Measurements from ENCODE around the gene SF3B5.
"Not testable (repeated sequence)": the region's sequence is repeated elsewhere in the genome, so short reads cannot be mapped to it uniquely, and the experiment has no call there.

The SF3B5 gene

DNA sequence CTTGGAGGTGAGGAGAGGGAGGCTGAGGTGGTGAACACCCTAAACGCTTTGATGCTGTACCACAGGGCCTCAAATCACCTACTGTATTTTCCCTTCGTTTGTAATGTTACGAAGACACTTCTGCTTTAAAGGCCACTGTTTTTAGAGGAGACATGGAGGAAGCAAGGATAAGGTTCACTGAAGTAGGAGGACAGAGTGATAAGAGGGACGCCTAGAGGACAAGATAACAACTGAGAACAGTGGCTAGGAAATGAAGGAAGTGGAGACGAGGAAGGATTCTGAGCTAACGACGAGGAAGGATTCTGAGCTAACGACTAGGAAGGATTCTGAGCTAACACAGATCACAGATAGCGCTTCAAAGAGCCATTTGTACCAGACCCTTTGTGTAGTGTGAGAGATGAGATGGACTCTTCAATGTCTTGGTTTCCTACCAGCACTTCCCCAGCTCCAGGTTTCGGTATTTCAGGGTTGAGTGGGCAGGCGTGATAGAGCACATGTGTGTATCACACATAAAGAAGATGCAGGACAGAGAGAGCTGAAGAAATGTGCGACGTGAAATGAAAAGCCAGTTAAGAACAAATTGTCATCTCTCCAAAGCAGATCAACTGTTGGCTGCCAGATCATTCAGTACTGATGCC, 7.5 kb downstream of the SF3B5 start:
- Histone ChIP-seq H3K36me3 (ENCODE audit: insufficient read depth, low read length) (no peaks in the 10 kb centered on the region), H3K4me1 (ENCODE audit: insufficient read depth, low read length) (no peaks in the 10 kb centered on the region), H3K9me3 (ENCODE audit: control insufficient read depth, insufficient read depth, low read length) (no peaks in the 10 kb centered on the region), H3K9ac (ENCODE audit: low read depth, low read length) (no peak overlapping the region)

DNA sequence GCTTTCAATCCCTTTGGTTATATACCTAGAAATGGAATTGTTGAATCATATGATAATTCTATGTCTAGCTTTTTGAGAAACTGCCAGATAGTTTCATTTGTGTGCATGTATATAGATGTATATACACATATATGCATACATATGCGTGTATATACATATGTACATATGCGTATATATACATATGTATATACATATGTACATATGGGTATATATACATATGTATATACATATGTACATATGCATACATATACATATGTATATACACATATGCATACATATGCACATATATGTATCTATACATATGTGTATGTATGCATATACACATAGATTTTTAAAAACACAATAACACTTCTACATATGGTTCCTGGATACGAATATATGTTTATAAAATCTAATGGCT, 8.4 kb downstream of the SF3B5 start:
- H3K36me3 ChIP-seq (ENCODE audit: insufficient read depth, low read length), result no peaks in the 10 kb centered on the region
- no peaks in the 10 kb centered on the region for H3K9me3 ChIP-seq (ENCODE audit: control insufficient read depth, insufficient read depth, low read length)
- no peak overlapping the region for H3K9ac ChIP-seq (ENCODE audit: low read depth, low read length)
- H3K4me1 ChIP-seq (ENCODE audit: insufficient read depth, low read length), result no peaks in the 10 kb centered on the region

- H3K36me3 ChIP-seq (ENCODE audit: insufficient read depth, low read length), result no peaks in the 10 kb centered on the region
Observed at GRCh38 chr6:144083172-144083571, 12.2 kb downstream of the SF3B5 start.

DNA sequence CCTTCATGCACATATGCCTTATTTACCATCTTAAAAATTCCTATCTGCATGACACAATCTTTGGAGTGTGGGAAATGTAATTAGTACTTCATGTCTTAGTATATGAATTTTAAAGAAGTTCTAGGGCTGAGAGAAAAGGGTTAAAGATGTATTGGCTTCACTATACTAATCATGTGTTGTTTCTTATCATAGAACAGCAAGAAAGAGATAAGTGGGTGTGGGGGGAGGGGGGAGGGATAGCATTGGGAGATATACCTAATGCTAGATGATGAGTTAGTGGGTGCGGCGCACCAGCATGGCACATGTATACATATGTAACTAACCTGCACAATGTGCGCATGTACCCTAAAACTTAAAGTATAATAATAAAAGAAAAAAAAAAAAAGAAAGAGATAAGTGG, 13.0 kb downstream of the SF3B5 start:
- H3K9ac ChIP-seq (ENCODE audit: low read depth, low read length); H3K9me3 ChIP-seq (ENCODE audit: control insufficient read depth, insufficient read depth, low read length); H3K4me1 ChIP-seq (ENCODE audit: insufficient read depth, low read length); H3K36me3 ChIP-seq (ENCODE audit: insufficient read depth, low read length): not testable (repeated sequence)

More at GRCh38 chr6:144083172-144083571, 12.2 kb downstream of the SF3B5 start:
- Histone ChIP-seq H3K9ac (ENCODE audit: low read depth, low read length) (no peak overlapping the region), H3K4me1 (ENCODE audit: insufficient read depth, low read length) (no peaks in the 10 kb centered on the region), H3K9me3 (ENCODE audit: control insufficient read depth, insufficient read depth, low read length) (no peaks in the 10 kb centered on the region)

GRCh38 chr6:144077871-144078270, 17.5 kb downstream of the SF3B5 start:
- H3K9me3 ChIP-seq (ENCODE audit: control insufficient read depth, insufficient read depth, low read length), result no peaks in the 10 kb centered on the region
- no peak overlapping the region for H3K9ac ChIP-seq (ENCODE audit: low read depth, low read length)
- H3K36me3 ChIP-seq (ENCODE audit: insufficient read depth, low read length), result no peaks in the 10 kb centered on the region
- H3K4me1 ChIP-seq (ENCODE audit: insufficient read depth, low read length), result no peaks in the 10 kb centered on the region

- Histone ChIP-seq H3K9me3 (ENCODE audit: control insufficient read depth, insufficient read depth, low read length) (no peaks in the 10 kb centered on the region), H3K36me3 (ENCODE audit: insufficient read depth, low read length) (no peaks in the 10 kb centered on the region), H3K9ac (ENCODE audit: low read depth, low read length) (no peak overlapping the region), H3K4me1 (ENCODE audit: insufficient read depth, low read length) (no peaks in the 10 kb centered on the region)
Observed at GRCh38 chr6:144075875-144076274, 19.5 kb downstream of the SF3B5 start.

- Histone ChIP-seq H3K9ac (ENCODE audit: low read depth, low read length) (no peak overlapping the region), H3K36me3 (ENCODE audit: insufficient read depth, low read length) (no peaks in the 10 kb centered on the region), H3K4me1 (ENCODE audit: insufficient read depth, low read length) (no peaks in the 10 kb centered on the region), H3K9me3 (ENCODE audit: control insufficient read depth, insufficient read depth, low read length) (no peaks in the 10 kb centered on the region)
Observed at GRCh38 chr6:144075187-144075586, 20.2 kb downstream of the SF3B5 start.

- no peaks in the 10 kb centered on the region for H3K4me1 ChIP-seq (ENCODE audit: insufficient read depth, low read length)
- no peaks in the 10 kb centered on the region for H3K36me3 ChIP-seq (ENCODE audit: insufficient read depth, low read length)
- no peak overlapping the region for H3K9ac ChIP-seq (ENCODE audit: low read depth, low read length)
- no peaks in the 10 kb centered on the region for H3K9me3 ChIP-seq (ENCODE audit: control insufficient read depth, insufficient read depth, low read length)
Observed at GRCh38 chr6:144073024-144073423, 22.3 kb downstream of the SF3B5 start.

DNA sequence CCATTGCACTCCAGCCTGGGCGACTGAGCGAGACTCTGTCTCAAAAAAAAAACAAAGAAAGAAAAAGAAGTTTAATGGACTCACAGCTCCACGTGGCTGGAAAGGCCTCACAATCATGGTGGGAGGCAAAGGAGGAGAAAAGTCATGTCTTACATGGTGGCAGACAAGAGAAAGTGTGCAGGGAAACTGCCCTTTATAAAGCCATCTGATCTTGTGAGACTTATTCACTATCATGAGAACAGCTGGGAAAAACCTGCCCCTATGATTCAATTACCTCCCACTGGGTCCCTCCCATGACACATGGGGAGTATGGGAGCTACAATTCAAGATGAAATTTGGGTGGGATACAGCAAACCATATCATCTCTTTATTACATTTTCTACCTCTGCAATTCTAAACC, 25.9 kb downstream of the SF3B5 start:
- Histone ChIP-seq H3K9ac (ENCODE audit: low read depth, low read length) (no peak overlapping the region), H3K36me3 (ENCODE audit: insufficient read depth, low read length) (no peaks in the 10 kb centered on the region), H3K9me3 (ENCODE audit: control insufficient read depth, insufficient read depth, low read length) (no peaks in the 10 kb centered on the region), H3K4me1 (ENCODE audit: insufficient read depth, low read length) (no peaks in the 10 kb centered on the region; the same call in 1 of the 2 replicates)

DNA sequence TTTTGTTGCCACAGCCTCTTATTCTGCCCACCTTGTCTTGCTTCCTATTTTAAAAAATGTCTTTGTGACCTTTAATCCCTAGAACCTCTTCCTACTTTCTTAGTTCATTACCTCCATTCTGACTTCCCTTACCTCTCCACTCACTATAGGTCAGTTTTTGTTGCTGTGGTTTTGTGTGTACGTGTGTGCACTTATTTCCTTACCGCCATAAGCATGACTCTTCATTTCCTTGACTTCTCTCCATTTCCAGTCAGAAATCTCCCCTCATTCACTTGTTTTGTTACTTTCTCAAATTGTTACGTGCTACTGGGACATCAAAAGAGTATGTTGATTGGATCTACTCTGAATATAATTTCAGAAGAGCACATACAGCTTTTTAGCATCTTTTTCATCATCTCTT, 26.6 kb downstream of the SF3B5 start:
- no peaks in the 10 kb centered on the region; the same call in 1 of the 2 replicates for H3K4me1 ChIP-seq (ENCODE audit: insufficient read depth, low read length)
- H3K9ac ChIP-seq (ENCODE audit: low read depth, low read length), result no peak overlapping the region
- H3K9me3 ChIP-seq (ENCODE audit: control insufficient read depth, insufficient read depth, low read length), result no peaks in the 10 kb centered on the region
- no peaks in the 10 kb centered on the region for H3K36me3 ChIP-seq (ENCODE audit: insufficient read depth, low read length)

- H3K9me3 ChIP-seq (ENCODE audit: control insufficient read depth, insufficient read depth, low read length), result no peaks in the 10 kb centered on the region
- H3K4me1 ChIP-seq (ENCODE audit: insufficient read depth, low read length), result peaks cover under 1% of the 10 kb centered on the region; the same call in 1 of the 2 replicates
- H3K36me3 ChIP-seq (ENCODE audit: insufficient read depth, low read length), result no peaks in the 10 kb centered on the region
- H3K9ac ChIP-seq (ENCODE audit: low read depth, low read length), result no peak overlapping the region
Observed at GRCh38 chr6:144066741-144067484, 28.5 kb downstream of the SF3B5 start.

DNA sequence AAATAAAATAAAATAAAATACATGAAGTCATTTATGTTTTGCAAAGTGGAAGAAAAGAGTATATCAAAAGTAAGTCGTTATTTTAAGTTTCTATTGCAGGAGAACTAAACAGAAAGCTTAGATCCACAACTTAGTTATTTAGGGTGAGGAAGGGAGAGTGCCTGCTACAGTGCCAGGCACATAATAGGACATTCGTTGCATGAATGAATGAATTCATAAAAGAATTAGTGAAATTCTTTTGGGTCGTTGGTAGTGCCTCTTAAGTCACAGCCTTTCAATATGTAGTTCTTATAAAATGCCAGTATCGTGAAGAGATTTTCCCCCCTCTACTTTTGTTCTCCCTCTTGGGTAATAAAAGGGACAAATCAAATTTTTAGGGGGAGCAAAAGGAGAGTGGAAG, 29.1 kb downstream of the SF3B5 start:
- Histone ChIP-seq H3K36me3 (ENCODE audit: insufficient read depth, low read length) (no peaks in the 10 kb centered on the region), H3K4me1 (ENCODE audit: insufficient read depth, low read length) (peaks cover 5% of the 10 kb centered on the region; the same call in 1 of the 2 replicates), H3K9me3 (ENCODE audit: control insufficient read depth, insufficient read depth, low read length) (no peaks in the 10 kb centered on the region), H3K9ac (ENCODE audit: low read depth, low read length) (no peak overlapping the region)

DNA sequence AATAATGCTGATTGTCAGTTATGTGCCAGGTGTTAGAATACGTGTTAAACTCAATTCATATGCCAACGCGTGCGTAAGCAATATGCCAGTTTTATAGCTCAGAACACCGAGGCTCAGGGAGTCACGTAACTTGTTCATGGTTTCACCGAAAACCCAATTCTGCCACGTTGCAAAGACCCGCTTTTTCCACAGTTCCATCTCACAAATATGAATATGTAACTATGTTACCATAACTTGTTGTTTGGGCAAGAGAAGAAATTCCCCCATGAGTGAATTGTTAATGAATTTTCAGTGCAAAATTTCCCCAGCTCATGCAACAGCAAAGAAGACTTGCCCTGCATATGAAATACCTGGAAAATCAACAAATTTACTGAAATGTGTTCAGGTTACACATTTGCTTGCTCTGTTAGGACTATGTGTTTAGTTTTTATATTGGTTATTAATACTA, 30.1 kb downstream of the SF3B5 start:
- H3K4me1 ChIP-seq (ENCODE audit: insufficient read depth, low read length), result peaks cover 5% of the 10 kb centered on the region; the same call in 1 of the 2 replicates
- H3K36me3 ChIP-seq (ENCODE audit: insufficient read depth, low read length), result no peaks in the 10 kb centered on the region
- H3K9me3 ChIP-seq (ENCODE audit: control insufficient read depth, insufficient read depth, low read length), result no peaks in the 10 kb centered on the region
- H3K9ac ChIP-seq (ENCODE audit: low read depth, low read length), result no peak overlapping the region; the same call in 1 of the 2 replicates

- Histone ChIP-seq H3K4me1 (ENCODE audit: insufficient read depth, low read length) (peaks cover 5% of the 10 kb centered on the region; the same call in 1 of the 2 replicates), H3K9me3 (ENCODE audit: control insufficient read depth, insufficient read depth, low read length) (no peaks in the 10 kb centered on the region), H3K9ac (ENCODE audit: low read depth, low read length) (peak overlapping the region; percentile 75; the same call in 1 of the 2 replicates), H3K36me3 (ENCODE audit: insufficient read depth, low read length) (no peaks in the 10 kb centered on the region)
Observed at GRCh38 chr6:144064402-144065212, 30.8 kb downstream of the SF3B5 start.

All from ES-I3 (cell line).